SW 1271 (cell line): ENCODE measurements around the gene ENO2.
"Not testable (repeated sequence)": the region's sequence is repeated elsewhere in the genome, so short reads cannot be mapped to it uniquely, and the experiment has no call there.

Experiments used
- DNase-seq, 2 experiments: peaks; one replicate each; lab custom pipeline; 2025; lab: John Stamatoyannopoulos, UW

Gene ENO2

GRCh38 chr12:6914246-6914946 lies at the start of gene ENO2:
Gene ENO2, plus strand, starts transcription at chr12:6914580. Its CDS starts 1,253 bp downstream, at chr12:6915833.
- peak in 1 of 2 experiments; percentile 25 for DNase-seq

GRCh38 chr12:6865307-6865706 lies 49.1 kb upstream of the ENO2 start:
- DNase-seq = not testable (repeated sequence)

DNA sequence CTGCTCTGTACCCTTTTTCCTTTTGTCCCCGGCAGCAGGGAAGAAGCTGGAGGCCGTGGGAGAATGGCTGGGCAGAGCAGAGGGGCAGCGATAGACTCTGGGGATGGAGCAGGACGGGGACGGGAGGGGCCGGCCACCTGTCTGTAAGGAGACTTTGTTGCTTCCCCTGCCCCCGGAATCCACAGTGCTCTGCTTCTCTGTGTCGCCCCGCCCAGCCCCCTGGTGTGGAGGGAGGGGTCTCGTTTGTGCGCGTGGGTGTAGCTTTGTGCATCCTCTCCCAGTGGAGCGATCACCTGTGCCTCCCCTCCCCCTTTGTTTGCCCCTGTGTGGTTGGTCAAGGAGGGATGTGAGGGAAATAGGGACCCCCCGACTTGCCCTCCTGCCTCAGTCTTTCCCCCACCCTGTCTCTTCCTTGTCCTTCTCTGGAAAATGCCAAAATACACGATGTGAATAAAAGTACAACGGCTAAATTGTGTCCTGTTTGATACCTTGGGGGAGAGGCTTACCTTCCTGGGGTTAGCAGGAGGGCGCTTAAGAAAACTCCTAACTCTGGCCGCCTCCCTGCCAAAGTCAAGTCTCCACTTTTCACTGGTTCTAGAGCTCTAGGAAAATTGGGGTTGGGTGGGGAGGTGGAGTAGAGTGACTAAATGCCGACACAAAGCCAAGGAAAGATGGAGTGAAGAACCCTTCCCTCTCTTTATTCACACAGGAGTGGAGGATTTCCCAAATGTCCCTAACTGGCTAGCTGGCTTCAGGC lies 48.0 kb upstream of the ENO2 start:
- DNase-seq = no peak

GRCh38 chr12:6866920-6867412 lies 47.4 kb upstream of the ENO2 start:
- no peak for DNase-seq

- peak in 1 of 2 experiments; percentile 80 for DNase-seq
Measured at GRCh38 chr12:6867413-6868210, 46.8 kb upstream of the ENO2 start, which contains the start of gene TPI1. Gene TPI1, plus strand, starts transcription at chr12:6867531. Its CDS starts 36 bp downstream, at chr12:6867567.

- DNase-seq = peak in 1 of 2 experiments; percentile 33
Measured at GRCh38 chr12:6868211-6869048, 46.0 kb upstream of the ENO2 start.

DNA sequence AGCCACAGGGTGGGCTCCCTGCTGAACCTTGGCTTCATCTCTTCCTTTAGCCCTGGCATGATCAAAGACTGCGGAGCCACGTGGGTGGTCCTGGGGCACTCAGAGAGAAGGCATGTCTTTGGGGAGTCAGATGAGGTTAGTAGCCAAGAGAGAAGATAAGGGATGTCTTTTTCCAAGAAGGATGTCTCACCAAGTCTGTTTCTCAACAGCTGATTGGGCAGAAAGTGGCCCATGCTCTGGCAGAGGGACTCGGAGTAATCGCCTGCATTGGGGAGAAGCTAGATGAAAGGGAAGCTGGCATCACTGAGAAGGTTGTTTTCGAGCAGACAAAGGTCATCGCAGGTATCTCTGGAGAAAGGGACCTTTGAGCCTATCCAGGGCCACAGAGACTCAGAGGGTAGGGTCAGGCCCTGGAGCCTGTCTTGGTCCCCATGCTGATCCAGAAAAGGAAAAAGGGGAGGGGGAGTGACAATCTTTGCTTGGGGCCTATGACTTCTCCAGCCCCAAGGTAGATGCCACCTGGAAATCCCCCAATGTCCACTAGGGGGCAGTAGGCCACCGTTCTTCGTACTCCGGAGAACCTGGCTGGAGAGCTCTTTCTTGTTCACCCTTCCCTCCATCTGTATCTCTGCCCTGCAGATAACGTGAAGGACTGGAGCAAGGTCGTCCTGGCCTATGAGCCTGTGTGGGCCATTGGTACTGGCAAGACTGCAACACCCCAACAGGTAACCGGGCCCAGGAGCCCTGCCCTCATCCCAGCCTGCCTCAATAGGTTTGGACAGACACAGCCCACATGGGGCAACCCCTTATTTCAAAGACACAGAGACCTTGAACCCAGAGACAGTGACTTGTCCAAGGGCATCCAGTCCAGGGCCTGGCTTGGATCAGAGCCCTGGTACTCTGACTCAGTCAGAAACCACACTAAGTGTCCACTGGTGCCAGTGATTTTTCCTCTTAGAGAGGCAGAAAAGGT lies 45.0 kb upstream of the ENO2 start:
- peak; percentile 40 to 78 for DNase-seq

GRCh38 chr12:6870304-6870703 lies 44.1 kb upstream of the ENO2 start:
- not testable (repeated sequence) for DNase-seq

DNA sequence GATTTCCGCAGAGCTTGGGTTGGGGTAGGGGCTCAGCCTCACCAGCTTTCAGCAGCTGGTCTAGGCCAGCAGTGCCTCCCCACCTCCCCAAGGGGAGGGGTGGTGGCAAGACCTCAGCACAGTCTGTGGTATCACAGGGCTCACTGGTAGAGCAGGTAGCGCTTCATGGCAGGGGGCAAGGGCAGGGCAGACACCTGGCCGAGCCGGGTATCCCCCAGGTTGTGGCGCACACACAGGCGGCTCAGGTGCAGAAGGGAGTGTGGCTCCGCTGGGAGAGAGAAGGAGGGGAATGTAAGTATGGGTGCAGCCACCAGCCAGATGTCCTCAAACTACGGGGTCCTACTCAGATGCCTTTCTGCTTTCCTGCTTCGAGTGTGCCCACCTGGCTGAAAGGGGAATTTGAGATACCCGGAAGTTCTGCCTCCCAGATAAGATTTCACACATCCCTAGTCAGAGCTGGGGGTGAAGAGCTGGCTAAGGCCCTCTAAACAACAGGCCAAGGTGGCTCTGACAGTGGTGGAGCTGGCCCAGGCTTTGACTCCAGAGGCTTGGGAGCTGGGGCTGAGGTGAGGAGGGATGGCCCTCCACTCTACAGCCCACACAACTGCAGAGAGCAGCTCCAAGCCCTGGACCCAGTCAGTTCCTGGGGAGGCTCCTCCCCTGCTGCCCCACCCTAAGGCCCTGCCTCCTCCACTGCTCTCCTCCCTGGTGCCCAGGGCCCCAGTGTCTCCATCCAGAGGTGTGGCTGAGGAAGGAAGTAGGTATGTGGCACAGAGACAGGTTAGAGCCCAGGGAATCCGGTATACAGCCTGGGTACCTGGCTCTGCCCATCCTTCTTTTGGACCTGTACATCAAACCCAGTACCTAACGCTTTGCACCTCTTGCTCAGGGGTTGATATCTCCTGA lies 43.1 kb upstream of the ENO2 start:
- peak; percentile 60 to 75 for DNase-seq

- peak; percentile 44 to 75 for DNase-seq
Measured at GRCh38 chr12:6872073-6873048, 42.0 kb upstream of the ENO2 start.

- DNase-seq = peak; percentile 95 to 97
Measured at GRCh38 chr12:6873094-6874014, 41.0 kb upstream of the ENO2 start, which contains the start of gene SPSB2. Gene SPSB2, minus strand, starts transcription at chr12:6873303. Its CDS starts 402 bp downstream, at chr12:6872901.

DNA sequence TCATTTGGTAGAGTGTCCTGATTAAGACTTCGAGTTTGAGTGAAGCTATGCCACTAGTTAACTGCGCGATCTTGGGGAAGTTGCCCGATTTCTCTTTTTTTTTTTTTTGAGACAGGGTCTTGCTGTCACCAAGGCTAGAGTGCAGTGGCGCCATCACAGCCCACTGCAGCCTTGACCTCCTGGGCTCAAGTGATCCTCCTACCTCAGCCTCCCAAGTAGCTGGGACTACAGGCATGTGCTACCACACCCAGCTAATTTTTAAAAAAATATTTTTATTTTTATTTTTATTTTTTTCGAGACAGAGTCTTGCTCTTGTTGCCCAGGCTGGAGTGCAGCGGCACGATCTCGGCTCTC lies 40.4 kb upstream of the ENO2 start:
- DNase-seq = not testable (repeated sequence)

GRCh38 chr12:6879824-6880223 lies 34.6 kb upstream of the ENO2 start:
- not testable (repeated sequence) for DNase-seq

GRCh38 chr12:6883252-6883651 lies 31.1 kb upstream of the ENO2 start:
- DNase-seq = no peak

GRCh38 chr12:6883683-6884082 lies 30.7 kb upstream of the ENO2 start:
- no peak for DNase-seq

- no peak for DNase-seq
Measured at GRCh38 chr12:6884539-6884938, 29.8 kb upstream of the ENO2 start.
